Neural progenitor cell (in vitro differentiated cells): ENCODE measurements around the gene COL4A2. TPM values are rescaled to one million over a fixed set of nuclear protein-coding genes. Genes with fewer than 3 reads are reported as not detected.

ENCODE experiments used
- DNase-seq: peaks from one replicate; pipeline ENCODE4 v3.0.0-alpha.2; 2016; ENCODE audit warnings: low spot score
- H2AFZ ChIP-seq: fragments of 200-600 bp; sonication (generic); replicated peaks from 2 replicates; pipeline ENCODE4 v1.6.1; 2016; ENCODE audit warnings: antibody characterized with exemption
- H3F3A ChIP-seq: fragments of 200-600 bp; sonication (generic); 2 replicates; pipeline ENCODE4 v1.6.1; 2016; ENCODE audit warnings: antibody characterized with exemption, low read depth
- H3K27ac ChIP-seq: fragments of 200-600 bp; sonication (generic); 2 replicates; pipeline ENCODE4 v1.5.1; 2016; ENCODE audit warnings: mild to moderate bottlenecking
- H3K27me3 ChIP-seq: fragments of 200-600 bp; sonication (generic); 2 replicates; pipeline ENCODE4 v1.6.1; 2016; ENCODE audit warnings: mild to moderate bottlenecking, moderate library complexity
- H3K36me3 ChIP-seq: fragments of 200-600 bp; sonication (generic); 2 replicates; pipeline ENCODE4 v1.5.1; 2016
- H3K4me1 ChIP-seq: fragments of 200-600 bp; sonication (generic); 2 replicates; pipeline ENCODE4 v1.6.1; 2016; ENCODE audit warnings: mixed run types
- H3K4me2 ChIP-seq: fragments of 200-600 bp; sonication (generic); 2 replicates; pipeline ENCODE4 v1.6.1; 2016
- H3K4me3 ChIP-seq: fragments of 200-600 bp; sonication (generic); 2 replicates; pipeline ENCODE4 v1.5.1; 2016
- H3K79me2 ChIP-seq: fragments of 200-600 bp; sonication (generic); 2 replicates; pipeline ENCODE4 v1.6.1; 2016; ENCODE audit warnings: low read depth
- H3K9ac ChIP-seq: fragments of 200-600 bp; sonication (generic); 2 replicates; pipeline ENCODE4 v1.6.1; 2016
- H3K9me3 ChIP-seq: fragments of 200-600 bp; sonication (generic); 2 replicates; pipeline ENCODE4 v1.5.1; 2016; ENCODE audit warnings: low read depth
- H4K20me1 ChIP-seq: fragments of 200-600 bp; sonication (generic); 2 replicates; pipeline ENCODE4 v1.6.1; 2016; ENCODE audit warnings: low read depth
- H3K27ac Mint-ChIP-seq: 3 replicates; pipeline ENCODE4 v1.8.0; 2021; ENCODE audit warnings: mixed read lengths
- H3K27me3 Mint-ChIP-seq: 2 replicates; pipeline ENCODE4 v1.8.0; 2022; ENCODE audit warnings: low read depth, mild to moderate bottlenecking, inconsistent platforms, moderate library complexity, mixed read lengths; ENCODE audit not compliant: insufficient read depth
- H3K36me3 Mint-ChIP-seq: 3 replicates; pipeline ENCODE4 v1.8.0; 2021; ENCODE audit warnings: mixed read lengths
- H3K4me1 Mint-ChIP-seq: 3 replicates; pipeline ENCODE4 v1.8.0; 2021; ENCODE audit warnings: mixed read lengths
- H3K4me3 Mint-ChIP-seq: 3 replicates; pipeline ENCODE4 v1.8.0; 2021; ENCODE audit warnings: mild to moderate bottlenecking, moderate library complexity, mixed read lengths
- H3K9me3 Mint-ChIP-seq: 3 replicates; pipeline ENCODE4 v1.8.0; 2020; ENCODE audit warnings: mixed read lengths
- CTCF ChIP-seq: fragments of 200-600 bp; sonication (generic); IDR thresholded peaks from 2 replicates; pipeline ENCODE4 v1.5.1; 2017; ENCODE audit warnings: antibody characterized with exemption, mild to moderate bottlenecking
- EZH2 ChIP-seq: fragments of 200-600 bp; sonication (generic); IDR thresholded peaks from 2 replicates; pipeline ENCODE4 v1.6.1; 2017; ENCODE audit warnings: antibody characterized with exemption, mild to moderate bottlenecking, moderate library complexity
- EZH2phosphoT487 ChIP-seq: fragments of 200-600 bp; sonication (generic); IDR thresholded peaks from 2 replicates; pipeline ENCODE4 v1.6.1; 2017; ENCODE audit warnings: antibody characterized with exemption
- total RNA-seq: library from RNA; depleted of rRNA; stranded (reverse); fragments of >200 nt; gene quantifications from 2 replicates; pipeline ENCODE4 v1.2.3, GENCODE V29; 2015; ENCODE audit warnings: low replicate concordance

Gene COL4A2
- total RNA-seq, 1 donor from 2014 or later: 73.6 TPM

GRCh38 chr13:110266431-110266809 lies 40.7 kb upstream of the COL4A2 start:
- no peak for DNase-seq
- H3K36me3 ChIP-seq: no peaks in the 10 kb centered on the region
- H3F3A ChIP-seq: peaks cover 45% of the 10 kb centered on the region
- Mint-ChIP-seq H3K4me3 (peak overlapping the region; percentile 68), H3K9me3 (no peaks in the 10 kb centered on the region), H3K4me1 (peaks cover 61% of the 10 kb centered on the region), H3K27me3 (peaks cover 14% of the 10 kb centered on the region), H3K27ac (no peak overlapping the region), H3K36me3 (peaks cover 4% of the 10 kb centered on the region)
- no peak overlapping the region for H2AFZ ChIP-seq
- H3K27me3 ChIP-seq: peaks cover 9% of the 10 kb centered on the region
- H3K4me2 ChIP-seq: peak overlapping the region; percentile 77
- no peak overlapping the region for H3K4me3 ChIP-seq
- H3K27ac ChIP-seq: peak overlapping the region; percentile 31
- H3K9ac ChIP-seq: no peak overlapping the region
- peaks cover 74% of the 10 kb centered on the region for H3K4me1 ChIP-seq
- TF ChIP-seq EZH2phosphoT487 (no peak), EZH2 (no peak), CTCF (no peak)
- peaks cover 88% of the 10 kb centered on the region for H4K20me1 ChIP-seq
- no peaks in the 10 kb centered on the region for H3K9me3 ChIP-seq
- peaks cover 18% of the 10 kb centered on the region for H3K79me2 ChIP-seq

- H3F3A ChIP-seq: peaks cover 43% of the 10 kb centered on the region
- H3K27ac Mint-ChIP-seq: no peak overlapping the region
- H3K4me1 Mint-ChIP-seq: peaks cover 55% of the 10 kb centered on the region
- H3K27ac ChIP-seq: no peak overlapping the region
- no peaks in the 10 kb centered on the region for H3K9me3 ChIP-seq
- peaks cover 4% of the 10 kb centered on the region for H3K36me3 Mint-ChIP-seq
- H3K27me3 Mint-ChIP-seq: peaks cover 14% of the 10 kb centered on the region
- peak overlapping the region; percentile 77 for H3K4me2 ChIP-seq
- no peaks in the 10 kb centered on the region for H3K9me3 Mint-ChIP-seq
- peak overlapping the region; percentile 68 for H3K4me3 Mint-ChIP-seq
- DNase-seq: peak; percentile 89
- TF ChIP-seq EZH2phosphoT487: no peak
- no peak overlapping the region for H2AFZ ChIP-seq
- peaks cover 9% of the 10 kb centered on the region for H3K27me3 ChIP-seq
- peak overlapping the region; percentile 15 for H3K4me3 ChIP-seq
- H3K79me2 ChIP-seq: peaks cover 18% of the 10 kb centered on the region
- H3K9ac ChIP-seq: no peak overlapping the region
- H4K20me1 ChIP-seq: peaks cover 83% of the 10 kb centered on the region
- no peaks in the 10 kb centered on the region for H3K36me3 ChIP-seq
- H3K4me1 ChIP-seq: peaks cover 68% of the 10 kb centered on the region
Observed at GRCh38 chr13:110266983-110267382, 40.1 kb upstream of the COL4A2 start.

- no peak overlapping the region for H3K27ac Mint-ChIP-seq
- Histone ChIP-seq H3F3A (peaks cover 43% of the 10 kb centered on the region), H3K27ac (no peak overlapping the region), H3K9ac (no peak overlapping the region), H3K4me1 (peaks cover 57% of the 10 kb centered on the region), H2AFZ (no peak overlapping the region), H3K4me2 (peak overlapping the region; percentile 77), H3K4me3 (no peak overlapping the region), H3K9me3 (no peaks in the 10 kb centered on the region), H3K79me2 (peaks cover 12% of the 10 kb centered on the region), H4K20me1 (peaks cover 73% of the 10 kb centered on the region), H3K36me3 (no peaks in the 10 kb centered on the region), H3K27me3 (peaks cover 9% of the 10 kb centered on the region)
- H3K27me3 Mint-ChIP-seq: peaks cover 11% of the 10 kb centered on the region
- peaks cover 7% of the 10 kb centered on the region for H3K36me3 Mint-ChIP-seq
- no peak overlapping the region for H3K4me3 Mint-ChIP-seq
- H3K9me3 Mint-ChIP-seq: no peaks in the 10 kb centered on the region
- TF ChIP-seq CTCF (no peak), EZH2 (no peak), EZH2phosphoT487 (no peak)
- DNase-seq: no peak
- peaks cover 44% of the 10 kb centered on the region for H3K4me1 Mint-ChIP-seq
Observed at GRCh38 chr13:110268061-110268460, 39.0 kb upstream of the COL4A2 start.

DNA sequence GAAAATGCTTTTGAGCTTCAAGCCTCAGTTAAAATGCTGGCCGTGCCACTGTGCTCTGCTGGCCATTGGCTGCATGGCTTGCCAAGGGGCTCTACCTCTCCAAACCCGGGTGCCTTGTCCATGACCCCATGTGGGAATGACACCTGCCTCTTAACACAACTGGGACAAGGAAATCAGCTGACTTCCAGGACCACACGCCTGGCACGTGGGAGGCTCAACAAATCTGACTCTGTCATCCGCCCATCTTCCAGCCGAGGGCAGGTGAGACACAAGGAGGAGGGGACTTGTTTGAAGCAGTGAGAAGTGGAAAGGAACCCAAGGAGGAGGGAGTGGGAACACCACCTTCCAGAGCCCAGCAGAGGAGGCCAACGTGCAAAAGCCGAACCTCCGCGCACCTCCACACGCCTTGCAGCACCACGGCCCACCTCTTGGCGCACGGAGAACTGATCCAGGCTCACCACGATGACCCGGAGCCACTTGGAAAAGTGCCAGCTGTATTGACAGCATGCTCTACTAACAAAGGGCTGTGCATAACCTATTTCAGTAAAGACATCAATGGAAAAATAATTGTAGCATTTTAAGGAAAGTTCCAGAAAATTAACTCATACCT lies 38.4 kb upstream of the COL4A2 start:
- Histone ChIP-seq H3K36me3 (no peaks in the 10 kb centered on the region), H4K20me1 (peaks cover 74% of the 10 kb centered on the region), H3K4me2 (no peak overlapping the region), H3K27me3 (peaks cover 9% of the 10 kb centered on the region), H3K9me3 (no peaks in the 10 kb centered on the region), H3K4me1 (peaks cover 54% of the 10 kb centered on the region), H3K9ac (no peak overlapping the region), H3F3A (peaks cover 43% of the 10 kb centered on the region), H3K79me2 (peaks cover 7% of the 10 kb centered on the region), H2AFZ (no peak overlapping the region), H3K4me3 (no peak overlapping the region), H3K27ac (no peak overlapping the region)
- no peak overlapping the region for H3K27ac Mint-ChIP-seq
- peaks cover 11% of the 10 kb centered on the region for H3K27me3 Mint-ChIP-seq
- H3K9me3 Mint-ChIP-seq: no peaks in the 10 kb centered on the region
- peaks cover 48% of the 10 kb centered on the region for H3K4me1 Mint-ChIP-seq
- DNase-seq: no peak
- no peak overlapping the region for H3K4me3 Mint-ChIP-seq
- peaks cover 7% of the 10 kb centered on the region for H3K36me3 Mint-ChIP-seq
- TF ChIP-seq EZH2 (no peak), CTCF (no peak), EZH2phosphoT487 (no peak)
